Activated T-cell treated with anti-CD3 and anti-CD28 coated beads for 1 hour (primary cell): Measurements from ENCODE around the gene UNC5CL.

Source experiments
- DNase-seq: peaks from one replicate; pipeline ENCODE4 v3.0.0-alpha.2; 2020; ENCODE audit warnings: low read depth

Gene UNC5CL, protein sequence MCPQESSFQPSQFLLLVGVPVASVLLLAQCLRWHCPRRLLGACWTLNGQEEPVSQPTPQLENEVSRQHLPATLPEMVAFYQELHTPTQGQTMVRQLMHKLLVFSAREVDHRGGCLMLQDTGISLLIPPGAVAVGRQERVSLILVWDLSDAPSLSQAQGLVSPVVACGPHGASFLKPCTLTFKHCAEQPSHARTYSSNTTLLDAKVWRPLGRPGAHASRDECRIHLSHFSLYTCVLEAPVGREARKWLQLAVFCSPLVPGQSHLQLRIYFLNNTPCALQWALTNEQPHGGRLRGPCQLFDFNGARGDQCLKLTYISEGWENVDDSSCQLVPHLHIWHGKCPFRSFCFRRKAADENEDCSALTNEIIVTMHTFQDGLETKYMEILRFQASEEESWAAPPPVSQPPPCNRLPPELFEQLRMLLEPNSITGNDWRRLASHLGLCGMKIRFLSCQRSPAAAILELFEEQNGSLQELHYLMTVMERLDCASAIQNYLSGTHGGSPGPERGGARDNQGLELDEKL

DNA sequence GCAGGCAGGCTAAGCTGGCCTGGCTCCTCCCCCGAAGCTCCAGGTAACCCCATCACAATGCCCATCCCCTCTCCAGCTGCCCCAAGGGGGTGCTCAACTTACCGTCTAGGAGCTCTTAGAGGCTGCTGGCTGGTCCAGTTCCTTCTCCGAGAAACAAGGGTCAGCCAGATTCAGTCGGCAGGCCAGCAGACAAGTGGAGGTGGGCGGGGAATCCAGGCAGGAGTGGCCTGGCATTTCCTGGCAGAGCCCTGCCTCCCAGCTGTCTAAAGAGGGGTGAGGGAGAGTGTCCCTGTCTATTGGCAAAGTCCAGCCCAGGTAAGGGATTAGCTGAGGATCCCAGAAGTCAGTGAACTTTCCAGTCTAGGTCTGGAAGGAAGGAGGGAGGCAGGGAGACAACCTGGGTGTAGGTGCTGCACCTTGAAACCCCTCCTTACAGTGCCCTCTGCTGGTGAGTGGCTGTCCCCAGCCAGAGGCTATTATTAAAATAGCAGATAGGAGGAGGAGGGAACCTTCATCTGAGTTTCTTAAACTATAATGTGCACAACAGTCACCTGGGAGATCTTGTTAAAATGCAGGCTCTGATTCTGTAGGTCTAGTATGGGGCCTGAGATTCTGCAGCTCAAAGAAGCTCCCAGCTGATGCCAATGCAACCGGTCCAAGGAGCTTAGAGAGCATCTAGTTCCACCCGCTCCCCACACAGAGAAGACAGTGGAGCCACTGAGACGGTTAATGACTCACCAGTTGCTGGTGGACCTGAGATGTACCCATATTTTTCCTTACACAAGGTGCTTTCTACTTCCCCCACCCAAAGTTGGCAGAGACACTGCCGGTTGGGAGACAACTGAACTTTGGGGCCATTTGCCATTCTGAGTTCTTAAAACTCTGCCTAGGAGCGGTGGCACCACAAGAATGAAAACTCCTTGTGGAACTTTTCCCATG is at the start of gene UNC5CL:
TSS of gene UNC5CL (minus strand) at position 162 of the 939 bp plus-strand sequence. CDS start 4,147 bp downstream, outside the sequence.
- DNase-seq: peak; percentile 45

GRCh38 chr6:41088451-41088850 is 49.4 kb upstream of the UNC5CL start:
- DNase-seq: no peak

GRCh38 chr6:41085182-41085581 is 46.2 kb upstream of the UNC5CL start:
- DNase-seq: no peak

- DNase-seq: no peak
These were observed 44.1 kb upstream of the UNC5CL start for GRCh38 chr6:41083072-41083471.

- DNase-seq: no peak
These were observed 41.6 kb upstream of the UNC5CL start for GRCh38 chr6:41080621-41081020.

GRCh38 chr6:41079080-41079479 is 40.1 kb upstream of the UNC5CL start:
- no peak for DNase-seq

- no peak for DNase-seq
These were observed 39.1 kb upstream of the UNC5CL start for GRCh38 chr6:41078101-41078500.

DNA sequence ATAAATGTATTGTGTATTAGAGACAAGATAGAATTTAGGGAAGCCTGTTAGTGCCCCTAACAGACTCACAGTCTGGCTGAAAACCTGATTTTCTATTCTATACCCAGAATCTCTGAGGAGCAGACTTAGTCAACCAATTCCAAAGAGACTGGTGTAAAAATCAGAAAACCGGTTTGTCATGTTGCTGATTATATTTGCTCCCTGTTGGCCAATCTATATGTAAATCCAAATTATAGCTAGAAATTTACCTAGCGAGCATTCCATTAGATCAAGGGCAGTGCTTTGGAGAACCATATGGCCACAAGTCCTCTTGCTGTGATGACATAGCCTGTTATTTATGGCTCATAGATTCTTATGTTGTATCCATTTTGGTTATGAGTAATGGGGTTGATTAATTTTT is 38.5 kb upstream of the UNC5CL start:
- DNase-seq: no peak

DNA sequence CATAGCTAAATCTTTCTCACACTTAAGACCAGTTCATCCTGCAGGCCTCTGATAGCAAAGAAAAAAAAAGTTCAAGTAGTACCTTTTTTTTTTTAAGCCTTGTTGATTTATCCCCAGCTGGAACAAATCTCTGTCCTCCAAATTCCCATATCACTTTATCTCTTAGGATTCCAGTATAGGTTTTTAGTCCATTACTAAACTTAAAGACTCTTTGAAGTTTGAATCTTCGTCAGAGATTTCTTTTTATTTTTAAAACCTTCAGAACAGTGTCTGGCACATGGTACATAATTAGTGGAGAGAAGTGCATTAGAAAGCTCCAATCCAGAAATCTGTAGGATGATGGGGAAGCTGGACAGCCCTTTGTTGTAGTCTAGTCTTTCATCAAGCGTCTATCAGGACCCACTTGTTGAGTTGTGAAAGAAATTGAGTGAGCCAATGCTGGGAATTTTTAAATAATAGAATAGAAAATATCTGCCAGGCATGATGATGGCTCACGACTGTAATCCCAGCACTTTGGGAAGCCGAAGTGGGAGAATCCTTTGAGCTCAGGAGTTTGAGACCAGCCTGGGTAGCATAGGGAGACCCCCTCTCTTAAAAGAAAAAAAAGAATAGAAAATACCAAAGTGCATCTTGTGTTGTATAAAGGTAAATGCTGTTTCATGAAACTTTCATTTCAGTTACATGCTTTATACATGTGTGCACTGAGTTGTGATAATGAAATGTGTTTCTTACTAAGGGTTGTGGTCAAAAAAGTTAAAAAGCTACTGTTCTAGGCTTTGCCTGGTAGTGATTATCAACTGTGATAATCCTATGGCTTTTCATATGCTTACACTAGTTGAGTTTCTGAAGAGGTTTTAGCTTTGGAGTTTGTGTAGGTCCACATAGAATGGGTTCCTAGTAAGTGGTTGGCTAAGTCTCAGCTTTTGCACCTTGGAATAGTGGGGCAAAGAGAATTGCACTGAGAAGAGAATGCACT is 36.9 kb upstream of the UNC5CL start:
- no peak for DNase-seq

DNA sequence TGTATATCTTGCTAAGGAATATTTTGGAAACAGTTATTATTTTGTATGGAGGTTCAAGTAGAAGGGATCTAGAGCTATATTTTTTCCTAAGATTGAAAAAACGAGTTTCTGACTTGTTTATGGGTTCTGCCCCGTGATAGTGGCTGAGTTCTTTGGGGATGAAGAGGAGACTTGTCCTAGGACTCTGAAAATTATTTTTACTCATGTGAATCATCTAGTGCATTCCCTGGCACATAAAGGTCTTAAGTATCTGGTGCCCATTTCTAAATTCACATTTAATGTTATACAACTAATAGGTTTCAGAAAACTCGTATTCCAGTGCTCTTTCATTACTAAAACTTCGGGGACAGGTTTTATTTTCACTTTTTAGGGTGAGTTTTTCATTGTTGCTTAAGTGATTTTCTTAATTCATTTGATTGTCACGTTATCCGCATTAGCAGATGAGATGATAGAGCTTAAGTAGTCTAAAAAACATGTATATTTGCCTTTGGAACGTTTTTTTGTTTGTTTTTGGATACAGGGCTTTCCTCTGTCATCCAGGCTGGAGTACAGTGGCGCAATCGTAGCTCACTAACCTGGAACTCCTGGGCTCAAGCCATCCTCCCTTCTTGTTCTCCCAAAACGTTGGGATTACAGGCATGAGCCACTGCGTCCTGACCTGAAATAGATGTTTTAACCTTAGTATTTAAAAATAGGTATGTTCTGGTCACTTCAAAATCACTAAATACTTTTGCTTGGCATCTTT is 35.8 kb upstream of the UNC5CL start:
- DNase-seq: no peak

GRCh38 chr6:41073968-41074691 is 35.1 kb upstream of the UNC5CL start:
- DNase-seq: no peak

- DNase-seq: peak; percentile 71
These were observed 34.4 kb upstream of the UNC5CL start for GRCh38 chr6:41073203-41073967.

GRCh38 chr6:41072836-41073202 is 33.8 kb upstream of the UNC5CL start, which contains the start of gene NFYA:
Gene NFYA, plus strand, starts transcription at chr6:41072974. Its CDS starts 6,116 bp downstream, at chr6:41079090.
- DNase-seq: peak; percentile 100

DNA sequence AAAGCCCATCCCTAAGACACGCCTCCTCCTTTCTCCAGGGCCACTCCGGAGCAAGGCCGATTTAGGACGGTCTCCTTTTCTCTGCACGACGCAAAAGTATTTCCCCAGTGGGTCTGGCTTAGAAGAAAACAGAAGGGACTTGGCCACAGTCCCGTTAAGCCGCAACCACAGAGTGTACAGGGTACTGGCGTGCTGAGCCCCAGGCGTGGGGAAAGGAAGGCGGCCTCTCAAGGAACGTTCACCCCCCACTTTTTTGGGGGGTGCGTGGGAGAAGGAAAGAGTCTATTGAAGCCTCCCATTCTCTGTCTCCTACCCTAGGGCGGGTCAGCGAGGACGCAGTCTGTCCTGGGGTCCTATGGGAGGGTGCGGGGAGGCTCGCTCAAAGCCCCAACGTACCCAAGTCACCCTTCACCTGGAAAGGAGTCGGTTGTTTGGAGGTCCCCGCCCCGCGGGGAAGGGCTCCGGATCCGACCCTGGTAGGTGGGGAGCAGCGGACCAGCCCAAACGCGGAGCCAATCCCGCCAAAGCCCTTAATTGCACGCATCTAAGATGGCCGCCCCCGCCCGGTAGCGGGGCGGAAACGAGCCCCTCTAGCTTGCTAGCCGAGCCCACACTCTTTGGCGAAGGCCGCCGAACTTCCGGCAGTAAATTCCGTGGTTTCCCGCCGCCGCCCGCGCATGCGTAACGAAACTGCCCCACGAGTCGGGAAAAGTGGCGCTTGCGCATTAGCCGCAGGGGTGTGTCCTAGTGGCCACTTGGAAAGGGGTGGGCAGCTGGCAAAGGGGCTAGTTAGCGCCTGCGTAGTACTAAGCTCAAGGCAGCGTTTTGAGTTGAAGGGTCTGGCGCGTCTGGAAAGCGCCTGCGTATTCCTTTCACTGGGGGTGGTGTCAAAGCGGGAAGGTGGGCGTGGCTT is 33.2 kb upstream of the UNC5CL start, which contains the start of gene OARD1:
TSS of gene OARD1 (minus strand) at position 434 of the 913 bp plus-strand sequence. CDS start 722 bp downstream, outside the sequence.
- peak; percentile 100 for DNase-seq

DNA sequence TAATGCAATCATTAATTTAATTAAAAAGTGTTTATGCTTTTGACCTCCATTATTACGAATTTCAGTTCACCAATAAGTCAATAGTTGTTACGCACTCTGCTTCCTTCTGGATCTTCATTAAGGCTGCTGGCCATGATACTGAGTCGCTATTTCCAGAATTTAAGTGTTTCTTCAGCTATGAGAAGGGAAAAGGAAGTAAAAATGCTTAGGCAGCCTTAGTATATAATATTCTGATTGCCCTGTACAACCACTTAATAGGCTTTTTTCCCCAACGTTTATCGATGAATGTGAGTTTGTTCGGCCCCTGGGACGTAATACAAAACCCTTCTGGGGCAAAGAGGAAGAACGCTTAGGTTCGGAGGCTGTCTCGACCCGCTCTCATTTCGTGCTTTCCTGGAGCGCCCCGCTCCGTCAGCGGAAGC is 32.5 kb upstream of the UNC5CL start:
- DNase-seq: peak; percentile 51

- DNase-seq: peak; percentile 62
These were observed 27.9 kb upstream of the UNC5CL start for GRCh38 chr6:41066867-41067304.

DNA sequence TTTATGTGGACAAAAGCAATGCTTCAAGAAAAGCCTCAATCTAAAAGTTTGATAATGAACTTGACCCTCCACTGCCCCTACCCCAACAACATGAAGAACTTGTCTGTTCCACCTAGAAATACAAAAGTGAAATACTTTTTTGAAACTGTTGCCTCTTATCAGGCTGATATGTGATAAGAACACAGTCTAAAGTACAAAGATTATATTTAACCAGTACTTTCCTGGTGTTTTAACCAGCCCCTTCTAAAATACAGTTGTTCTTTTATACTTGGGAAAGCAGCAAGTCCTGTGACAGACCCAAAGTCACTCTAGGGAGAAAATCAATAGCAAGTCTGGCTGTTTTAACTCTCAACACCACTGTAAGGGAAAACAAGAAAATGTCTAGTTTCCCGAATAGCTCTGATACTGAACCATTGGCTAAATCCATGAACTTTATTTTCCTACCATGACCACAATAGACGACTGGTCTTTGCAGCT is 26.6 kb upstream of the UNC5CL start:
- no peak for DNase-seq

DNA sequence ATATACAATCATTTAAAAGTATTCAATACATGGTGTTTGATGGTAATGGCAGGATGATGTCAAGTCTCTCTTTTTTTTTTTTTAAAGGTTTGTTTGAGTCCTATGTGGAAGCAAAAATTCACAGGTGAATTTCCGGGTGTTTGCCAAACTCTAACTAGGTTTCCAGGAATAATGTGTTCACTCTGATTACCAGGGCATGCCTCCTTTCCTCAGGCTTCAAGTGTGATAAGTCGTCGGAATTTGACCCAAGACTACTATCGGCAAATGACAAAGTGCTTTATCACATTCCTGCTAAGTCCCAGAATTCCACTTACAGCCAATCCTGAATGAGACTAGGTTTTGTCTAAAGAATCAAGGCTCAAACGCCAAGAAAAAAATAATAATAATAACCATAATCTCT is 25.8 kb upstream of the UNC5CL start:
- no peak for DNase-seq
